Activated T-cell treated with anti-CD3 and anti-CD28 coated beads for 1 hour (primary cell): ENCODE results near the gene SBK3.
"Not testable (repeated sequence)": the region's sequence is repeated elsewhere in the genome, so short reads cannot be mapped to it uniquely, and the experiment has no call there.

Experiments
- DNase-seq: peaks from one replicate; pipeline ENCODE4 v3.0.0-alpha.2; 2020; ENCODE audit warnings: low read depth

Gene SBK3

DNA sequence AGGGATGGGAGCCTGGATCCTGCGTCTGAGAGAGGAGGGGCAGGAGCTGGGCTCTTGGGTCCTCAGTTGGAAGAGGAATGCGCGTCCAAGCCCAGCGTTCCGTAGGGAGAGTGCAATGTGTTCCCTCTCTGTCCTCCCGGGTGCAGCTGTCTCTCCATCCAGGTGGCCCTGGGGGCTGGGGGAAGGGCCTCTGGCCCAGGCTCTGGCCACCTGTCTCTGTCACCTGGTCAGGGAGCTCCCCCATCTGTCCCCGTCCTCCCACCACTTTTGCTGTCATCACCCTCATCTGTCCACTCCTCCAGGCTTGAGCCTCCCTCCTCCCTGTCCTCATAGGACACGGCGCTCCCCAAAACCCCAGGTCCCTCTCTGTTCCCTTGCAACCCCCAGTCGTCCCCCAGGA, 4.7 kb downstream of the SBK3 start:
- no peak for DNase-seq

DNA sequence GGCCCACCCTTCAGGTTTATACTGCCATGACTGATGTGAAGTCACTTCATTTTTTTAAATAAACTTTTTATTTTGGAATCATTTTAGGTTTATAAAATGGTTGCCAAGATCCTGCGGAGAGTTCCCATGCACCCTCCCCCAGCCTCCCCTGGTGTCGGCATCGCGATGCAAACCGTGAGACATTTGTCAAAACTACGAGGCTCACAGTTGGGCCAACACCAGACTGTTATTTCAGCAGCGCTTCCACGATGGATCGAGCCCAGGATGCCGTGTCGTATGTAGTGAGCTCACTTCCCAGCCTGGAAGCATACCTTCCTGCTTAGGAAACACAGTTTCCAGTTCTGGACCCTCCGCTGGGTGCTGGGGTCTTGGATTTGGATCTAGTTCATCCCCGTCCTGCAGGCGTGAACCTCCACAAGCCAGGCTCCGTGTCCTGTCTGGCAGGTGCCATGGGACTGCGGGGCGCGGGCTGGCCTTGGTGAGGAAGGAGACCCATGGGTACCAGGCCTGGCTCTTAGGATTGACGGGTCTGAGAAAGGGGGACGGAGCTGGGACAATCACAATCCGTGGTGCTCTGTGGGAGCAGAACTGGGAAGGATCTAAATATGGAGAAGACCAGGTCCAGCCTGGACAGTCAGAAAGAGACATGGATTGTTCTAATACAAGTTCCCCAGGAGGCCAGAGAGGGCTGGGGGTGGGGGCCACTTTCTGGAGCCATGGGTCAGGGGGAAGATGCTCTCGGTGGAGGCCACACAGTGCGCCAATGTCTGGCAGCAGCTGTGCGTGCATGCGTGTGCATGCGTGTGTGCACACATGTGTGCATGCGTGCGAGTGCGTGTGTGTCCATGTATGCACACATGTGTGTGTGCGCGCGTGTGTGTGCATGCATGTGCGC, 6.0 kb downstream of the SBK3 start:
- DNase-seq: no peak

DNA sequence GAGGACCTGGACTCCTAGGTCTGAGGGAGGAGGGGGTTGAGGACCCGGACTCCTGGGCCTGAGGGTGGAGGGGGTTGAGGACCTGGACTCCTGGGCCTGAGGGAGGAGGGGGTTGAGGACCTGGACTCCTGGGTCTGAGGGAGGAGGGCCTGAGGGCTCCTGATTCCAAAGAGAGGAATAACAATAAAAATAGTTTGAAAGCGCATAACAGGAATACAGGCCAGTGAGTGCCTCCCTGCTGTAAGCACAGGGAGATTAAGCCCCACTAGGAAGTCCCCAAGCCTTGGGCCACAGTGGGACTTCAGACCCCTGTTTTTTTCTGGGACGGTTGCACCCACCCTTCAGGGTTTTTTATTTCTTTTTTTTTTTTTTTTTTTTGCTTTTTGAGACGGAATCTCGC, 7.2 kb downstream of the SBK3 start:
- DNase-seq: no peak

DNA sequence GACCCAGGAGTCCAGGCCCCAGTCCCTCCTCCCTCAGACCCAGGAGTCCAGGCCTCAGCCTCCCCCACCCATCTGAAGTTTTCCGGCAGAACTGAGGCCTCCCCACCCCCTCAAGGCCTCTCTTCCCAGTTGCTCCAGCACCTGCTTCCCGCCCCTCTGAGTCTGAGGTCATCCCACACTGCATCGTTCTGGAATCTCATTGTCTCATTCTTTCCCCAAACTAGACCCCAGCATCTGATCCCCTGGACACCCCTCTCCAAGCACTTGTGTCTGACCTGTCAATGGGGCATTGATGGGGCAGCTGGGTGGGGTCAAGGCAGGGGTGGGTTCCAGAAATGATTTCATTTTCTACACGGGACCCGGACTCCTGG, 7.6 kb downstream of the SBK3 start:
- no peak for DNase-seq

DNA sequence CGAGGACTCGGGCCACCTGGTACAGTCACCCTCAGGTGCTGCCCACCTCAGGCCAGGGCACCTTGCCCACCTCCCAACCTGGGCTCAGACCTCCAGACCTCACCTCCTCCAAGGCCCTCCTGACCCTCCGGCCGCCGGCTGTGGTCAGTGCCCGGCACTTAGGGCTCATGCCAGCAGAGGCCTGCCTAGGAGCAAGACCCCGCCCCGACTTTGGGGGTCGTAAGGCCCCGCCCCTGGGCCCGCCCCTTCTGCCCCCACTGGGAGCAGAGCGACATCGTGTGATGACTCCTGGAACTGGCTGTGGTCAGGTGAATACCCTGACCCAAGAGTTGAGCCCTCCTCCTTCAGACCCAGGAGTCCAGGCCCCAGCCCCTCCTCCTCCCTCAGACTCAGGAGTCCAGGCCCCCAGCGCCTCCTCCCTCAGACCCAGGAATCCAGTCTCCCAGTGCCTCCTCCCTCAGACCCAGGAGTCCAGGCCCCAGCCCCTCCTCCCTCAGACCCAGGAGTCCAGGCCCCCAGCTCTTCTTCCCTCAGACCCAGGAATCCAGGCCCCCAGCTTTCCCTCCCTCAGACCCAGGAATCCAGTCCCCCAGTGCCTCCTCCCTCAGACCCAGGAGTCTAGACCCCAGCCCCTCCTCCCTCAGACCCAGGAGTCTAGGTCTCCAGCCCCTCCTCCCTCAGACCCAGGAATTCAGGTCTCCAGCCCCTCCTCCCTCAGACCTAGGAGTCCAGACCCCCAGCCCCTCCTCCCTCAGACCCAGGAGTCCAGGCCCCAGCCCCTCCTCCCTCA, 8.2 kb downstream of the SBK3 start, which contains the start of gene SBK2:
Gene SBK2 (minus strand): TSS at position 183 of the 790 bp plus-strand sequence. CDS start 839 bp downstream, outside the sequence.
- no peak for DNase-seq

DNA sequence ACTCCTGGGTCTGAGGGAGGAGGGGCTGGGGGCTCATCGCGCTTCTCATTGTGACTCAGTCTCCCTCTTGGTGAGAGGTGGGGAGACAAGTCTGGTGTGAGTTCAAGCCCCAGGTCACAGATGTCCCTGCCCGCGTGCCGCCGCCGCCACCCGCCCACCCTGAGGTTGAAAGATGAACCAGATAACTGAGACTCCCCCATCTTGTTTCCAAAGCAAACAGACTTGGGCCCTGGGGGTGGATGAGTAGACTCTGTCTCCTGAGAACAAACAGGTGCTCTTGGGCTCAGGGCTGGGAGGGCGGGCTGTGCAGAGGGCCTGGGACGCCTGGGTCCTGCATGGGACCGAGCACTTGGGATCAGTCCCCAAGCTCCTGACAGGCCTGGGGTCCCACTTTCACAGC, 9.0 kb downstream of the SBK3 start:
- DNase-seq: no peak

DNA sequence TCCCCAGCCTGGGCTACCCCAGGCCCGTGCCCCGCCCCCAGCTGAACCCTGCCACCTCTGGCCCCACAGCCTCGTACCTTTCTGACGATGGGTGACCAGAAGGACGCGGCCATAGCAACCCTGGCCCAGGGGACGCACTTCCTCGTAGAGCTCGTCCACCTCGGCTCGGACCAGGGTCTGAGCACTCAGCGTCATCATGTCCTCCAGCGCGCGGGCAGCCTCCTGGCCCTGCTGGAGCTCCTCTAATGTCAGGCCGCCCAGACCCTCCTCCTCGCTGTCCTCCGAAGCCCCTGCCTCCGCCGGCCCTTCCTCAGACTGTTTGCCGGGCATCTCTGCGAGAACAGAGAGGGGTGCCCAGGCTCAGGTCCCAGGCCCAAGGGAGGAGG, 9.4 kb downstream of the SBK3 start:
- DNase-seq: no peak

DNA sequence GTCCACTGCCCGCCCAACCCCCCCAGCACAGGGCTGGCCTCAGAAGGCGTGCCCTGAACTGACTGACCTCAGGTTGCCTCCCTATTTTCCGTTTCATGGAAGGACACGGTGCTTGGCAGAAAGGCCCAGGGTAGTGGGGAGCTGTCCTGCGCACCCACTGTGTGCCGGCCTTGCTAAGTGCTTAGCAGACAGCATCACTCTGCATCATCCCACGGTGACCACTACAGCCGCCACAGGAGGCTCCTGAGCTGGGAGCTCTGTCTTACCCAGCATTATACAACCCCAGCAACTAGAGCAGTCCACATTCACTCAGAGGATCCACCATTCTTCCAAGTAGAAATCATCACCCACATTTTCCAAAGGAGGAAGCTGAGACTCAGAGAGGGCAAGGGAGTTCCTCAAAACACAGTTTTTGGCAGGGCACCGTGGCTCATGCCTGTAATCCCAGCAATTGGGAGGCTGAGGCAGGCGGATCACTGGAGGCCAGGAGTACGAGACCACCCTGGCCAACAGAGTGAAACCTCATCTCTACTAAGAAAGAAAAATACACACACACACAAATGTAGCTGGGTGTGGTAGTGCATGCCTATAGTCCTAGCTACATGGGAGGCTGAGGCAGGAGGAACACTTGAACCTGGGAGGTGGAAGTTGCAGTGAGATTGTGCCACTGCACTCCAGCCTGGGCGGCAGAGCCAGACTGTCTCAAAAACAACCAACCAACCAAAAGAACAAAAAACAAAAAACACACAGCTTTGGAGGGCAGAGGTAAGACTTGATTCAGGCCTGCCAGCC, 10.0 kb downstream of the SBK3 start:
- no peak for DNase-seq

DNA sequence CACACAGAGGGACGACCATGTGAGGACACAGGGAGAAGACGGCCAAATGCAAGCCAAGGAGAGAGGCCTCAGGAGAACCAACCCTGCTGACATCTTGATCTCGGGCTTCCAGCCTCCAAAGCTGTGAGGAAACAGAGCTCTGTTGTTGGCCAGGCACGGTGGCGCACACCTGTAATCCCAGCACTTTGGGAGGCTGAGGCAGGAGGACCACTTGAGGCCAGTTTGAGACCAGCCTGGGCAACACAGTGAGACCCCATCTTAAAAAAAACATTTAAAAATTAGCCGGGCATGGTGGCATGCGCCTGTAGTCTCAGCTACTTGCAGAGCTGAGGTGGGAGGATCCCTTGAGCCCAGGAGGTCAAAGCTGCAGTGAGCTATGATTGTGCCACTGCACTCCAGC, 11.1 kb downstream of the SBK3 start:
- not testable (repeated sequence) for DNase-seq

DNA sequence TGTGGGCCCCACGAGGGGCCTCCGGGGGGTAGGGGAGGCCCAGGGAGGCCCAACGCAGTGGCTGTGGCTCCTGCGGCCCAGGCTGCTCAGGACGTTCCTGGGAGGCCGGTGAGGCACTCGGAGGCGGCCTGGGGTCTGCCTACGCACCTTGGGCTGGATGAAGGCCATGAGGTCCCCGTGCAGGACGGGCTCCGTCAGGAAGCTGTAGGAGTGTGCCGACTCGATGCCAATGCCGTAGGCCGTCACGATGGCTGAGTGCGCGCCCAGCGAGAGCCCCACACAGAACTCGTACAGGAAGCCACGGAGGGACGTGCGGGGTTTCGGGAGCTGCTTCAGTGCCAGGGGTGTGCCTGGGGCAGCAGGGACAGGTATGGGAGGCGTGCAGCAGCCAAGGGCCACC, 14.3 kb downstream of the SBK3 start:
- no peak for DNase-seq

DNA sequence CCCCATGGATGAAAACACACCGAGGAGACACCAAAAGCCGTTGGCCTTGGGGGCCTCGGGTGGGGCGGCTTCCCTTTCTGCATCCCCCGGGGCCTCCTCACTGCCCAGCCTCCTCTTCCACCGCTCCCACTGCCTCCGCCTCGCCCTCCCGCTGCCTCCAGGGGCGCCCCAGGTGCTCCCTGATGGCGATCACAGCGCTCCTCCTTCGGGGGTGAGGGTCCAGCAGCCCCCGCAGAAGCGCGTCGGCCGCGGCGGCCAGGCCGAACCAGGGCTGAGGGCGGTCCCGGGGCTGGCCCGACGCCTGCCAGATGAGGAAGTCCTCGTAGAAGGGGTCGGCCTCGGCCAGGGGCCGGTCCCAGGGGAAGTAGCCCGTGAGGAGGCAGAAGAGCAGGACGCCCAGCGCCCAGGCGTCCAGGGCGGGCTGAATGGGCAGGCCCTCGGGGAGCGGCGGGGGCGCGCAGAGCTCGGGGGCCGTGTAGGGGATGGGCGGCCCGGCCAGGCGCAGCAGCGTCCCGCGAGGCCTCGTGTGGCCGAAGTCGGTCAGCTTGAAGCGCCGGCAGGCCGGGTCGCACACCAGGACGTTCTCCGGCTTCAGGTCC, 15.6 kb downstream of the SBK3 start:
- DNase-seq: no peak

DNA sequence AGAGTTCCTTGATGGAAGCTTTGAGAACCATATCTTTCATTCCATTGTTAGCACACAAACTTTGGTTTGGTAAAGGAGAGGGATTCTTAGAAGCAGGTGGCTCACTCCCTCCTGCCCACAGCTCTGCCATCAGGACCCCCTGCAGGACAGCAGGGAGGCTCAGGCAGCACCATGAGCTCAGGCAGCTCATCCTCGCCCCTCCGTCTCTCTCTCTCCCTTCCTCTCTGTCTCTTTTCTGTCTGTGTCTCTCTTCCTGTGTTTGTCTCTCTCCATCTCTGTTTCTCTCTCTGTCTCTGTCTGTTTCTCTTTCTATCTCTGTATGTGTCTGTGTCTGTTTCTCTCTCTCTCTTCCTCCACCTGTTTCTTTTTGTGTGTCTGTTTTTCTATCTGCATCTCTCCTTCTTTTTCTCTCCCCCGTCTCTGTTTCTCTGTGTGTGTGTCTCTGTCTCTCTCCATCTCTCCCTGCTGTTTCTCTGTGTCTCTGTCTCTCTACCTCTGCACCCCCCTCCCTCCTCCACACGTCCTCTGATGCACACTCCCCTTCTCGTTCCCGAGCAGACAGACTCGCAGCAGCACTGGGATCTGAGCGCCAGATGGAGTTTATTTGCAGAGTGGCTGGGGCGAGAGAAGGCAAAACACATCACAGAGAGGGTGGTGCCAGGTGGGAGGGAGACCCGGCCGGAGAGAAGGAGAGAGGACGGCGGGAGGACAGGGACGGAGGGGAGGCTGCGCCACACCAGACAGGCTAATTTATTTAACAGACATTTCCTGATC, 17.1 kb downstream of the SBK3 start:
- no peak for DNase-seq

DNA sequence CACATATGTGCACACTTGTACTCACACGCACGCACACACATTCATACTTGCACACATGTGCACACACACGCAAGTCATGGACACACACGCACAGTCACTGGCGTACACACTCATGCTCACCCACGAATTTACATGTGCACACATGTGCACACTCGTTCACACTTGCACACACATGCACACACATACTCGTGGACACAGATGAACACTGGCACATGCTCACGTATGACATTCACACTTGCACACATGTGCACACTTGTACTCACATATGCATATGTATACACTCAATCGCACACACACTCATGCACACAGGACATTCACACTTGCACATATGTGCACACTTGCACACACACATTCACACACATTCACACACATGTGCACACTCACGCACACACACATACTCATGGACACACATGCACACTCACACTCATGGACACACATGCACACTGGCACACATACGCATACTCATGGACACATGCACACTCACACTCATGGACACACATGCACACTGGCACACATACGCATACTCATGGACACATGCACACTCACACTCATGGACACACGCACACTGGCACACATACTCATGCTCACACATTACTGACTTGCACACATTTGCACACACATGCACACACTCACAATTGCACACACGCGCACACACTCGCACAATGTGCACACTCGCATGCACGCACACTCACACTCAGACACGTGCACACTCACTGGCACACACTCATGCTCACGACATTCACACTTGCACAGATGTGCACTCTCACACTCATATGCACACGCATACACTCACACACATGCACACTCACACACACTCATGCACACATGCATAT, 17.9 kb downstream of the SBK3 start:
- no peak for DNase-seq

DNA sequence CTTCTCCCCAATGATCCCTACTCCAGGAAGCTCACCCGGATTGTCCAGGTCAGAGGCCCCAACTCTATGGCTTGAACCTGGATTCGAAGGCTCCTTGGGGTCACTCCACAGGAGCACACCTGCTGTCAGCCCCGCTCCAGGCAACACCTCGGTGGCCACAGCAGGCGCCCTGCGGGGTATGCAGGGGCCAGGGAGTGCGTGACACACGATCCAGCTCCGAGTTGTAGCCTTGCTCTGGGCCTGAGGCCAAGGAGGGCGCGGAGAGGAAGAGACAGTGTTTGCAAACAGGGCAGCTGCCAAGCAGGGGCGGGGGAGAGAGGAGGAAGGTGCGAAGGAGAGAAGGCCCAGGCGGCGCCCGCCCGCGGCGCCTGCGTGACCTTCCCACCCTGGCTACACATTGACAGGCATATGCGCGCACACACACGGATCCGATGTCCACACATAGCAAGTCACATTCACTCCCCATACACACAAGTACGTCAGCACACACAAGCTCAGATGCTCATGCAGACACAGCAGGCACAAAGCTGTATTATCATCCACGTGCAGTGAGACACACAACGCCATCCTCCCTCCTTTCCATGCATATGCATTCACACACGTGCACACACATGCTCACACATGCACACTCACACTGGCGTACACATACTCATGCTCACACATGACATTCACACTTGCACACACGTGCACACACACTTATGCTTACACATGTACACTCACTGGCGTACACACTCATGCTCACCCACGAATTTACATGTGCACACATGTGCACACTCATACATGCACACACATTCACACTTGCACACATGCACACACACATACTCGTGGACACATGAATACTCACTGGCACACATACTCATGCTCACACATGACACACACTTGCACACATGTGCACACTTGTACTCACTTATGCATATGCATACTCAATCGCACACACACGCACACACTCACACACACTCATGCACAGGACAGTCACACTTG, 18.8 kb downstream of the SBK3 start:
- no peak for DNase-seq

DNA sequence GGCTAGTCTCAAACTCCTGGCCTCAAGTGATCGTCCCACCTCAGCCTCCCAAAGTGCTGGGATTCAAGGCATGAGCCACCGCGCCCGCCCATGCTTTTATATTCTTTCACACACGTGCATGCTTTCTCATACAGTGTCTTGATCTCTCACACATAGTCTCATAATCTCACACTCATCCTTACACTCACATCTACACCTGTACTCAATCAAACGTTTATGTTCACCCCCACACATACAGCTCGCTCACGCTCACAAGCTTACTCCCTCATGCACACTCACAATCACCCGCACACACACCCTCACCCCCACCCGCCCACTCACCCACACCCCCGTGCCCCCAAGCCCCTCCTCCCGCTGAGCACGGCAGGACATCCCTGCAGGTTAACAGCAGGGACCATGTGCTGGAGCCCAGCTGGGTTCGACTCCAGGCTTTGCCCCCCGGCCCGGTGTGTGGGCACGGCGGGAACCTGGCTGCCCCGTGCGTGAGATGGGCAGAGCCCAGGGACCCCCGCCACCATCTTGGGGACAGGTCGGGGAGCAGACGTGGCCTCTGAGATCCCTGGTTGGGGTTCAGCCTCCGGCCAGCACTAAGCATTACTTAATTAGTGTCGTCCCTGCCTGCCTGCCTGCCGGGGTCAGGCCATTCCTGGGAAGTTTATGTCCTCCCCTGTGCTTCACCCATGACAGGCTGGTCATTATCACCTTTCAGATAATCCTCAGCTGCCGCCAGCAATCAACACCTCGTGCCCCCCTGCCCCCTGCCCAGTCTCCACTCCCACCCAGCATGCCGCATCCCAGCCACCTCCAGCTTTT, 19.8 kb downstream of the SBK3 start:
- DNase-seq: no peak

DNA sequence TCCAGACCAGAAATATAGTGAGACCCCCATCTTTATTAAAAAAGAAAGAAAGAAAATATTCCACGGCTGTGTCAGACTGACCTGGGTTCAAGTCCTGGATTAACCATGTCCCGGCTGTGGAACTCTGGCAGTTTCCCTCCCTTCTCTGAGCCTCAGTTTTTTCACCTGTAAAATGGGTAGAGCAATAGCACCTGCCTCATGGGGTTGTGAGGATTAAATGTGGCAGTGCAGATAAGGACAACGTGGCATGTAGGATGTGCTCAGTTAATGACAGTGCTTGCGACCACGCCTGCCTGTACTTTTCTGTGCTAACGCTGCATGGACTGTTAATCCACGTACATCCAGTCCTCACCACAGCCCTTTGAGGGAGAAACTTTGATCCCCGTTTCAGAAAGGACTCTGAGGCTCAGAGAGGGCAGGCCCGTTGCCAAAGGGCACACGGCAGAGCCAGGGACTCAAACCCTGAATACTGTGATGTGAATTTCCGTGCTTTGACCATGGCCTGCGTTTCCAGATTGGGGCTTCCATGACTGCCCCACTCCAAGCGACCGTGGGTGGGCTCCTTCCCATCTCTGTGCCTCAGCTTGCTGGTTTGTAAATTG, 24.6 kb downstream of the SBK3 start:
- no peak for DNase-seq

DNA sequence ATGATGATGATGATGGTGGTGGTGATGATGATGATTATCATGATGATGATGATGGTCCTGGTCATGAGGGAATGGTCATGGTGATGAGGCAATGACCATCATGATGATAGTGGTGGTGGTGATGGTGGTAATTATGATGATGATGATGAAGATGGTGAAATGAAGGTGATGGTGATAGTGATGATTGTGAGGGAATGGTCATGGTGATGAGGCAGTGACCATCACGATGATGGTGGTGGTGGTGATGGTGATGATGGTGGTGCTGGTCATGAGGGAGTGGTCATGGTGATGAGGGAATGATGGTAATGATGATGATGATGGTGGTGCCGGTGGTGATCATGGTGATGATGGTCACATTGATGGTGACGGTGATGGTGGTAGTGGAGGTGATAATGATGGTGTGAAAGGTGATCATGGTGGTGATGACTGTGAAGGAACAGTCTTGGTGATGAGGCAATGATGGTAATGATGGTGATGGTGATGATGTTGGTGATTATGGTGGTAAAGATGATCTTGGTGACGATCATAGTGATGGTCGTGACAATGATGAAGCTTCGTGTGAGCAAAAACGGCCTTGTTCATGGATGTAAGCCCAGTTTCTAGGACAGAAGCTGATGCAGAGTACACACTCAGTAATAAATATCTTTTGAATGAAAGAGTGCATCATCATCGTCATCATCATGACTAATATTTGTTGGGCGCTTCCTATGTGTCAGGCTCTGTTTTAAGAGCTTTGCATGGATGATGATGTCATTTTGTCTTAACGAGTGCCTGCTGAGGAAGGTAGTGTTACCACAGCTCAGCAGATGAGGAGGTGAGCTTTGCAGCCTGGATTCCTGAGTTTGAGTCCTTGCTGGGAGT, 25.7 kb downstream of the SBK3 start:
- no peak for DNase-seq
